ENCODE results near the gene HAUS6. TPM values are rescaled to one million over a fixed set of nuclear protein-coding genes. Genes with fewer than 3 reads are reported as not detected.
"Not testable (repeated sequence)": the region's sequence is repeated elsewhere in the genome, so short reads cannot be mapped to it uniquely, and the experiment has no call there.

Gene HAUS6
- total RNA-seq, 1 donor, result 6.2 TPM

GRCh38 chr9:19117039-19117716 lies 14.5 kb upstream of the HAUS6 start:
- DNase-seq (ENCODE audit: low read depth in 2 of 3, low spot score in 2 of 3), result no peak

DNA sequence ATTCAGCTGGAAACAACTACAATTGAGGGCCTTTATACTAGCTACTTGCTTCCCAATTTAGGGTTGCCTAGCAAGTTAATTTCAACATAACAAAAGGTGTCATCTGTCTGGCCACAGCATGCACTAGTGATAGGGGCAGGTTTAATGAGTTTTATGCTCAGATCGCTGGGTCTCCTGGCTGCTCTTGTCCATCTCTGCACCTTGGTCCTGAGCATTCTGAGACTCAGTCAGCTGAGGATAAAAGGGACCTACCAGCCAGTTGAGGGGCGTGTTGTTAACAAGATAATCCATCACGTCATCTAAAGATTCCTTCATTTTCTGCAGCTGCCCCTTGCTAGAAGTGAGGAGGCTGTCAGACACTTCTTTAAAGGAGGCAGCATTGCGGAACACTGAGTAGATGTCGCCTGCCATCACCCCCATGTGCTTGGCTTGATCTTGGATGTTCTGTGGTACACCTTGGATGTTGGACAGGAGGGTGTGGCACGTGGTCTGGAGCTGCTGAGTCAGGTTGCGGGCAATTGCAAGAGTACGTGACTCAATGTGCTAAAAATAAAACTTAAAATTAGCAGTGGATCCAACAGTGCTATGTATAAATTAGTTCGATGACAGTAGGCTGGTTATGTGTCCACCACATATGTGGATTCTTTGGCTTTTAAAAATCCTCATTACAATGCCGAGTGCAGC lies 13.5 kb upstream of the HAUS6 start:
- DNase-seq (ENCODE audit: low read depth in 2 of 3, low spot score in 2 of 3), result no peak

DNA sequence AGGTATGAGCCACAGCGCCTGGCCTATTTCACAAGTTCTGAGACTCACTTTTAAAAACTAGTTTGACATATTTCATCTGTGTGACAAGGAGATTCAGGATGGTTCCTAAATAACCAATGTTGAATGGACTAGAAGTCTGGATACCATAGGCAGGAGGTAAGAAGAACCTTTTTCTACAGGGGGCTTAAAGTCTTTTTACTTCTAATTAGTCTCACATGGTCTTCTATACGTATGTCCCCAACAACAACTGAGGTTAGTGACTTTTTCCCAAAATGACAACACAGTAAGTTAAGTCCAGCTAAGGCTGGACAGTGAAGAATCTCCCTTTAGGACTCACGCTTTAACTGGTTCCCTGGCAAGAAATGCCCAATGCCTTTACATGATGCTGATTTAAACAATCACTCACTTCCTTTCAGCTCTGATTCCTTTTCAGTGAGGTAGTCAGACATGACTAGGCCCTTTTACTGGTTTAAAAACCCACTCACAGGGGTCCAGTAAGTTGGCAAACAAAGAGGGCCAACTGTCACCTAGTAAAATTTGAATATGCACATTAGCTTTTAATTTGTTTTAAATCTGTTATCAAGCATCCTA lies 12.1 kb upstream of the HAUS6 start:
- no peak for DNase-seq (ENCODE audit: low read depth in 2 of 3, low spot score in 2 of 3)

DNA sequence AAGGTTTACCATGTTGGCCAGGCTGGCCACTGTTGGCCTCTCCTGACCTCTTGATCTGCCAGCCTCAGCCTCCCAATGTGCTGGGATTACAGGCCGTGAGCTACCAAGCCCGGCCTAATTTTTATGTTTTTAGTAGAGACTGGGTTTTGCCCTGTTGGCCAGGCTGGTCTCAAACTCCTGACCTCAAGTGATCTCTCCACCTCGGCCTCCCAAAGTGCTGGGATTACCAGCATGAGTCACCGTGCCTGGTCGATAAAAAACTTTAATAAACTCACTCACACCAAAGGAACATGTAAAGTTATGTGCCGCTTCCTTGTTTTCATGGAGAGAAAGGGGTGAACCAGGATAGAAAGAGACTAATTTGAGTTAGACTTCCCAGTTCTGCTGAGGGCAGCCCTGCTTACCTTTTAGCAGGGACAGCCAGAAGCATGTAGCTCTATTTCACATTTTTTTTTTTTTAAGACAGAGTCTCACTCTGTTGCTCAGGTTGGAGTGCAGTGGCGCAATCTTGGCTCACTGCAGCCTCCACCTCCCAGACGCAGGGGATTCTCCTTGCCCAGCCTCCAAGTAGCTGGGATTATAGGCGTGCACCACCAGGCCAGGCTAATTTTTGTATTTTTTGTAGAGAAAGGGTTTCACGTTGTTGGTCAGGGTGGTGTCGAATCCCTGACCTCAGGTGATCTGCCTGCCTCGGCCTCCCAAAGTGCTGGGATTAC lies 11.4 kb upstream of the HAUS6 start:
- DNase-seq (ENCODE audit: low read depth in 2 of 3, low spot score in 2 of 3), result no peak

DNA sequence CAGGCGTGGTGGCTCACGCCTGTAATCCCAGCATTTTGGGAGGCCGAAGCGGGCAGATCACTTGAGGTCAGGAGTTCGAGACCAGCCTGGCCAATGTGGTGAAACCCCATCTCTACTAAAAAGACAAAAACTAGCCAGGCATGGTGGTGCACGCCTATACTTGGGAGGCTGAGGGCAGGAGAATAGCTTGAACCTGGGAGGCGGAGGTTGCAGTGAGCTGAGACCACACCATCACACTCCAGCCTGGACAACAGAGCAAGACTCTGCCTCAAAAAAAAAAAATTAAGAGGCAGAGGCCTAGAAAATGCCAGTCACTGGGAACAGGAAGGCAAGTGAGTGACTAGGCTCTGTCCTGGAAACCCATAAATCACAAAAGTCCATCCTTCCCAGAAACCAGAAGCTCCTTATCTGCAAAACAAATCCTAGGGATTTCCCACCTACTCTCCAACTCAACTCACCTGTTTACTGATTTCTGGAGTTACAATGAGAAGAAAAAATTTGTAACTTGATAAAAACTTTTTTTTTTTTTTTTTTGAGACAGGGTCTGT lies 10.4 kb upstream of the HAUS6 start:
- DNase-seq (ENCODE audit: low read depth in 2 of 3, low spot score in 2 of 3), result not testable (repeated sequence)

DNA sequence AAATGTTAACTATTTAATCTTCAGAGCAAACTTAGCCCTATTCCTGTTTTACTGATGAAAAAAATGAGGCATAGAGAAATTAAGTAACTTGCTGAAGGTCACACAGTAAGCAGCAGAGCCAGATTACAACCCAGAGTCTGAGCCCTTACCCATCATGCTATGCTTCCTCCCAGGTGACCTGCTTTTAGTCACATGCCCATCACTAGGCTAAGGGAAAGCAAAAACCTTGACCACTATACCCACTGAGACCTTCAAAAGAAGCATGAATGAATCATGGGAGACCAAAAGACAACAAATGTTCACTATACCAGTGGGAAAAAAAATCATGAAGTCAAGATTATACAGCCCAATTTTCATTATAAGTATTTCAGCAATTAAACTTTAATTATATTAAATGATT lies 5.3 kb upstream of the HAUS6 start:
- DNase-seq (ENCODE audit: low read depth in 2 of 3, low spot score in 2 of 3), result no peak

GRCh38 chr9:19104515-19105282 lies 2.0 kb upstream of the HAUS6 start:
- no peak for DNase-seq (ENCODE audit: low read depth in 2 of 3, low spot score in 2 of 3)

GRCh38 chr9:19102181-19102630 lies 498 bp downstream of the HAUS6 start:
- DNase-seq (ENCODE audit: low read depth in 2 of 3, low spot score in 2 of 3), result peak in 2 of 3 donors; percentile 37 to 58

GRCh38 chr9:19101203-19101602 lies 1.5 kb downstream of the HAUS6 start:
- DNase-seq (ENCODE audit: low read depth in 2 of 3, low spot score in 2 of 3), result no peak

DNA sequence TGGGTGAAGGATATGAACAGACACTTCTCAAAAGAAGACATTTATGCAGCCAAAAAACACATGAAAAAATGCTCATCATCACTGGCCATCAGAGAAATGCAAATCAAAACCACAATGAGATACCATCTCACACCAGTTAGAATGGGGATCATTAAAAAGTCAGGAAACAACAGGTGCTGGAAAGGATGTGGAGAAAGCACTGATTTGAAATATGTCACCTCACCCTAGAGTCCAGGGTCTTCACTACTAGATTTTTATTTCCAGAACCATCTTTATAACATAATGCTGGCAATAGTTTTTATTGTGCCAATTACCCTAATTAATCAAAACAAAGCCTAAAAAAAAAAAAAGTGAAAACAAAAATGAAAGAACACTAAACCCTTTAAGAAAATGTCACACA lies 5.3 kb downstream of the HAUS6 start:
- not testable (repeated sequence) for DNase-seq (ENCODE audit: low read depth in 2 of 3, low spot score in 2 of 3)

DNA sequence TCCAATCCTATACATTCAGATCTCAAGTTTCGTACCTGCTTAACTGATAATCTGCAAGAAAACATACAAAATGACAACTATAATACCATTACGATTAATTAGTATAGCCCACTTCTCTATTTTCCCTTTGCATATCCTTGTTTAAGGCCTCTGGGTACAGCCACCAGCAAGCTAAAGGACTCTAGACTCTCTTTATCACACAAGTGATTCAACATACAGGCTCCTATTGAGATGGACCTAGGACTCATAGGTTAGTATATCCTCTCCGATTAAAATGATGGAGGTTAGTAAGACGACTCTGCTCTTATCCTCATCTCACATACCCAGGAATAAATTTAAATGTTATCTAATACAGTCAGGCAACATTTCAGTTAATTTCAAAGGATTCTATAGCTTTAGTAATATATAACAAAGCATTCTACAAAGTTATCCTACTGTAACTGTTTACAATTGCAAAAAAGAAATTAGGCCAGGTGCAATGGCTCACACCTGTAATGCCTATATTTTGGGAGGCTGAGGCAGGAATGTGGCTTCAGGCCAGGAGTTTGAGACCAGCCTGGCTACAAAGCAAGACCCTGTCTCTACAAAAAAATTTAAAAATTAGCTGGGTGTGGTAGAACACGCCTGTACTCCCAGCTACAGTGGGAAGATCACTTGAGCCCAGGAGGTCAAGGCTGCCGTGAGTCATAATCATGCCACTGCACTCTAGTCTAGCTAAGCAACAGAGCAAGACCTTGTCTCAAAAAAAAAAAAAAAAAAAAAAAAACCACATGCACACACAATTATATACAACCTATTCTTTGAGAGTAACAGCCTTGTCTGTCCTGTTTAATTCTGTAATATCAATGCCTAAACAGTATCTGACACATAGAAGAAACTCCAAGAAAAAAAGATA lies 15.4 kb downstream of the HAUS6 start:
- DNase-seq (ENCODE audit: low read depth in 2 of 3, low spot score in 2 of 3), result no peak

- DNase-seq (ENCODE audit: low read depth in 2 of 3, low spot score in 2 of 3), result peak in 2 of 3 donors; percentile 23 to 43
Observed at GRCh38 chr9:19085295-19085694, 17.4 kb downstream of the HAUS6 start.

GRCh38 chr9:19074836-19075235 lies 27.9 kb downstream of the HAUS6 start:
- DNase-seq (ENCODE audit: low read depth in 2 of 3, low spot score in 2 of 3), result no peak

DNA sequence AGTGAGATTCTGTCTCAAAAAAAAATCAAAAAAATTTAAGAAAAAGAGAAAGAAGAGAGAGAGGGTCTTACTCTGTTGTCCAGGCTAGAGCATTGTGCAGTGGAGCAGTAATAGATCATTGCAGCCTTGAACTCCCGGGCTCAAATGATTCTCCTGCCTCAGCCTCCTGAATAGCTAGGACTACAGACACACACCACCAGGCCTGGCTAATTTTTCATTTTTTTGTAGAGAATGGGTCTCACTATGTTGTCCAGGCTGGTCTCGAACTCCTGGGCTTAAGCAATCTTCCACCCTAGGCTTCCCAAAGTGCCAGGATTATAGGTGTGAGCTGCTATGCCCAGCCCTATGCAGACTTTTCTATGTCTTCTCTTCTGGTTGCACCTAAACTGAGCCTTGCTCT lies 28.5 kb downstream of the HAUS6 start:
- no peak for DNase-seq (ENCODE audit: low read depth in 2 of 3, low spot score in 2 of 3)

GRCh38 chr9:19057033-19057432 lies 45.7 kb downstream of the HAUS6 start:
- DNase-seq (ENCODE audit: low read depth in 2 of 3, low spot score in 2 of 3), result no peak

- no peak for DNase-seq (ENCODE audit: low read depth in 2 of 3, low spot score in 2 of 3)
Observed at GRCh38 chr9:19050637-19051591, 51.8 kb downstream of the HAUS6 start.

DNA sequence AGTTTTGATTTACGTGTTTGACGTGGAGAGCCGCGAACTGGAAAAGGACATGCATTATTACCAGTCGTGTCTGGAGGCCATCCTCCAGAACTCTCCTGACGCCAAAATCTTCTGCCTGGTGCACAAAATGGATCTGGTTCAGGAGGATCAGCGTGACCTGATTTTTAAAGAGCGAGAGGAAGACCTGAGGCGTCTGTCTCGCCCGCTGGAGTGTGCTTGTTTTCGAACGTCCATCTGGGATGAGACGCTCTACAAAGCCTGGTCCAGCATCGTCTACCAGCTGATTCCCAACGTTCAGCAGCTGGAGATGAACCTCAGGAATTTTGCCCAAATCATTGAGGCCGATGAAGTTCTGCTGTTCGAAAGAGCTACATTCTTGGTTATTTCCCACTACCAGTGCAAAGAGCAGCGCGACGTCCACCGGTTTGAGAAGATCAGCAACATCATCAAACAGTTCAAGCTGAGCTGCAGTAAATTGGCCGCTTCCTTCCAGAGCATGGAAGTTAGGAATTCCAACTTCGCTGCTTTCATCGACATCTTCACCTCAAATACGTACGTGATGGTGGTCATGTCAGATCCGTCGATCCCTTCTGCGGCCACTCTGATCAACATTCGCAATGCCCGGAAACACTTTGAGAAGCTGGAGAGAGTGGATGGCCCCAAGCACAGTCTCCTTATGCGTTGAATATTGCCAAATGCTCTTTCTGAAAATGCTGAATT lies 52.6 kb downstream of the HAUS6 start:
- DNase-seq (ENCODE audit: low read depth in 2 of 3, low spot score in 2 of 3), result peak in 2 of 3 donors; percentile 17 to 23
